A673 (cell line): ENCODE measurements around the gene LANCL2. TPM values are rescaled to one million over a fixed set of nuclear protein-coding genes. Genes with fewer than 3 reads are reported as not detected.
A peak's percentile ranks its signal among the peaks of the same experiment; 100 is the strongest.

ENCODE experiments used
- BruUV-seq: library from RNA; stranded (reverse); fragments of 400-500 nt; replicated peaks from 2 replicates; lab custom pipeline; 2021; lab: Mats Ljungman, UMichigan
- CTCF ChIA-PET: fragments of 300-600 bp; sonication (Branson Sonifier 250); formaldehyde crosslinking; loops from one replicate; lab custom pipeline; 2022; ENCODE audit warnings: antibody characterized with exemption; lab: Charles Lee
- POLR2A ChIA-PET: fragments of 300-600 bp; sonication (Branson Sonifier 250); formaldehyde crosslinking; loops from one replicate; lab custom pipeline; 2022; ENCODE audit warnings: antibody characterized with exemption; ENCODE audit not compliant: low non-redundant PET; lab: Charles Lee
- DNase-seq: peaks from one replicate; pipeline ENCODE4 v3.0.0-alpha.2; 2015; ENCODE audit warnings: low spot score
- H3K27ac ChIP-seq: fragments of 200-600 bp; sonication (generic); 2 replicates; pipeline ENCODE4 v1.5.1; 2016; ENCODE audit warnings: mixed run types, low read depth, mild to moderate bottlenecking, mixed read lengths, antibody characterized with exemption, low read length; ENCODE audit not compliant: poor library complexity, severe bottlenecking
- H3K27me3 ChIP-seq: fragments of 200-600 bp; sonication (generic); replicated peaks from 2 replicates; pipeline ENCODE4 v1.6.1; 2017; ENCODE audit warnings: mixed run types, low read depth, mild to moderate bottlenecking, mixed read lengths, antibody characterized with exemption, low read length; ENCODE audit not compliant: insufficient read depth, poor library complexity
- H3K36me3 ChIP-seq: fragments of 200-600 bp; sonication (generic); 2 replicates; pipeline ENCODE4 v1.6.1; 2016; ENCODE audit warnings: mixed run types, mild to moderate bottlenecking, mixed read lengths, antibody characterized with exemption, low read length; ENCODE audit not compliant: insufficient read depth, poor library complexity, severe bottlenecking
- H3K4me1 ChIP-seq: fragments of 200-600 bp; sonication (generic); 2 replicates; pipeline ENCODE4 v1.6.1; 2017; ENCODE audit warnings: mixed run types, mild to moderate bottlenecking, mixed read lengths, antibody characterized with exemption, low read length; ENCODE audit not compliant: insufficient read depth, poor library complexity, severe bottlenecking
- H3K4me3 ChIP-seq: fragments of 200-600 bp; sonication (generic); 2 replicates; pipeline ENCODE4 v1.5.1; 2016; ENCODE audit warnings: low read depth, mixed run types, mild to moderate bottlenecking, mixed read lengths, low read length; ENCODE audit not compliant: poor library complexity, severe bottlenecking
- H3K9me3 ChIP-seq: fragments of 200-600 bp; sonication (generic); 2 replicates; pipeline ENCODE4 v1.6.1; 2016; ENCODE audit warnings: mixed run types, low read depth, mild to moderate bottlenecking, mixed read lengths, antibody characterized with exemption, low read length; ENCODE audit not compliant: poor library complexity, severe bottlenecking
- CTCF ChIP-seq: fragments of 300-800, 200-600 bp; sonication (generic); conservative IDR thresholded peaks from 2 replicates; pipeline ENCODE4 v1.5.1; 2017; ENCODE audit warnings: low read depth, mild to moderate bottlenecking, antibody characterized with exemption, low read length, moderate library complexity, mixed read lengths
- EZH2 ChIP-seq: fragments of 200-600 bp; sonication (generic); IDR thresholded peaks from 2 replicates; pipeline ENCODE4 v1.6.1; 2017; ENCODE audit warnings: borderline replicate concordance, low read depth, mild to moderate bottlenecking, mixed read lengths, antibody characterized with exemption, low read length; ENCODE audit not compliant: poor library complexity, severe bottlenecking
- intact Hi-C: fragments of 100-400 bp; cut with micrococcal nuclease; formaldehyde crosslinking; loops from one replicate; pipeline ENCODE4 v1.10.0; 2022; ENCODE audit not compliant: unreplicated experiment
- total RNA-seq: library from RNA; stranded (reverse); gene quantifications from 2 replicates; pipeline ENCODE4 v1.2.3, GENCODE V29; 2021

Gene LANCL2
- total RNA-seq, 1 experiment from 2014 or later: 21.3 TPM

- Histone ChIP-seq H3K27ac (peak overlapping the region; percentile 100), H3K4me1 (peaks cover 6% of the 10 kb centered on the region), H3K9me3 (no peaks in the 10 kb centered on the region), H3K4me3 (peak overlapping the region; percentile 77), H3K36me3 (no peaks in the 10 kb centered on the region), H3K27me3 (no peaks in the 10 kb centered on the region)
- TSS peak; percentile 66 for BruUV-seq
- intact Hi-C loops: no loop called here
- TF ChIP-seq EZH2 (no peak), CTCF (no peak)
- ChIA-PET CTCF (no interaction called here), POLR2A (interaction anchor here (0.6 kb wide), 1 partner anchor 80 kb away, joined by 5 read pairs; no protein-coding TSS in a partner anchor)
- peak; percentile 29 for DNase-seq
These were observed 1.4 kb downstream of the LANCL2 start for GRCh38 chr7:55366461-55367070.

GRCh38 chr7:55367283-55367840 lies 2.2 kb downstream of the LANCL2 start:
- BruUV-seq: no TSS peak
- H3K36me3 ChIP-seq: no peaks in the 10 kb centered on the region
- H3K27me3 ChIP-seq: no peaks in the 10 kb centered on the region
- TF ChIP-seq EZH2 (no peak), CTCF (no peak)
- CTCF ChIA-PET: no interaction called here
- H3K4me1 ChIP-seq: peaks cover 6% of the 10 kb centered on the region
- peak overlapping the region; percentile 77 for H3K4me3 ChIP-seq
- intact Hi-C loops: no loop called here
- no peaks in the 10 kb centered on the region for H3K9me3 ChIP-seq
- H3K27ac ChIP-seq: peak overlapping the region; percentile 100
- DNase-seq: no peak
- POLR2A ChIA-PET: no interaction called here

GRCh38 chr7:55369427-55370400 lies 4.6 kb downstream of the LANCL2 start:
- H3K36me3 ChIP-seq: no peaks in the 10 kb centered on the region
- no peaks in the 10 kb centered on the region for H3K27me3 ChIP-seq
- CTCF ChIA-PET: no interaction called here
- TF ChIP-seq EZH2 (no peak), CTCF (no peak)
- DNase-seq: peak; percentile 36
- H3K4me1 ChIP-seq: peaks cover 3% of the 10 kb centered on the region
- POLR2A ChIA-PET: no interaction called here
- no peak overlapping the region for H3K27ac ChIP-seq
- BruUV-seq: no TSS peak
- no peak overlapping the region for H3K4me3 ChIP-seq
- no peaks in the 10 kb centered on the region for H3K9me3 ChIP-seq
- intact Hi-C loops: no loop called here
